ENCODE measurements around the gene APBA2. TPM values are rescaled to one million over a fixed set of nuclear protein-coding genes. Genes with fewer than 3 reads are reported as not detected.

The APBA2 gene
- polyA plus RNA-seq, 2 of the 4 experiments (the other 2 are of a cell fraction) = 11.4 to 12.6 TPM

GRCh38 chr15:29100486-29101000 lies 214.8 kb downstream of the APBA2 start (continued):
- TF ChIP-seq NPAS2 (CRISPR knock-in tag; IDR thresholded peaks at IDR 0.05; ENCODE audit: borderline replicate concordance) = no peak
- no peak for TF ChIP-seq CTCF (IDR thresholded peaks at IDR 0.05)

GRCh38 chr15:29101491-29101890 lies 215.7 kb downstream of the APBA2 start:
- Histone ChIP-seq H3K9me3 (no peaks in the 10 kb centered on the region), H3K4me1 (no peaks in the 10 kb centered on the region), H3K27ac (no peak overlapping the region), H3K4me3 (no peak overlapping the region), H3K4me2 (no peak overlapping the region)
- TF ChIP-seq BCL3 (IDR thresholded peaks at IDR 0.05) = no peak
- no peak for TF ChIP-seq ESRRA (IDR thresholded peaks at IDR 0.05; ENCODE audit: borderline replicate concordance, low read length)
- no peak for TF ChIP-seq HEYL (CRISPR knock-in tag; IDR thresholded peaks at IDR 0.05)
- no peak for TF ChIP-seq ZFP36 (IDR thresholded peaks at IDR 0.05; ENCODE audit: borderline replicate concordance, partially characterized antibody)
- no peak for TF ChIP-seq HES2 (IDR thresholded peaks at IDR 0.05)
- no peak for TF ChIP-seq MAX (IDR thresholded peaks at IDR 0.05)
- TF ChIP-seq ELK1 (IDR thresholded peaks at IDR 0.05; ENCODE audit: low read depth, low read length) = no peak
- TF ChIP-seq E2F6 (IDR thresholded peaks at IDR 0.05; ENCODE audit: borderline replicate concordance, low read depth) = no peak
- no peak for TF ChIP-seq HOXA7 (CRISPR knock-in tag; IDR thresholded peaks at IDR 0.05)
- TF ChIP-seq RARB (CRISPR knock-in tag; IDR thresholded peaks at IDR 0.05) = no peak
- no peak for TF ChIP-seq MAZ (IDR thresholded peaks at IDR 0.05; ENCODE audit: borderline replicate concordance, low read depth, low read length)
- TF ChIP-seq EHF (CRISPR knock-in tag; IDR thresholded peaks at IDR 0.05) = no peak
- no peak for TF ChIP-seq ATOH8 (CRISPR knock-in tag; IDR thresholded peaks at IDR 0.05; ENCODE audit: low read depth)
- no peak for TF ChIP-seq CTCF (IDR thresholded peaks at IDR 0.05)
- TF ChIP-seq PBX3 (IDR thresholded peaks at IDR 0.05) = no peak
- no peak for TF ChIP-seq FOXS1 (CRISPR knock-in tag; IDR thresholded peaks at IDR 0.05)
- TF ChIP-seq POLR2AphosphoS2 (conservative IDR thresholded peaks at IDR 0.05; ENCODE audit: low read length) = no peak
- TF ChIP-seq HDAC2 (IDR thresholded peaks at IDR 0.05) = no peak
- TF ChIP-seq EP300 (IDR thresholded peaks at IDR 0.05) = no peak
- POLR2A ChIA-PET = no interaction called here
- no peak for ATAC-seq
- no peak for FAIRE-seq
- 90% methylated on average over 15 of the region's 16 CpGs for WGBS (ENCODE audit: missing lambda C conversion rate)
- DNase-seq (ENCODE audit: low read depth in 1 of 2, low spot score in 1 of 2) = no peak
- CTCF ChIA-PET = interaction anchor here (0.6 to 9.8 kb wide), 25 partner anchors 9 to 942 kb away, joined by 3 to 228 read pairs (median 5); no protein-coding TSS in a partner anchor
